ENCODE measurements around the gene GULP1.

Gene GULP1

GRCh38 chr2:188379748-188380147 lies 88.1 kb downstream of the GULP1 start:
- TF ChIP-seq FOXP2 (optimal IDR thresholded peaks at IDR 0.05; ENCODE audit: borderline replicate concordance, extremely low read depth, extremely low read length, insufficient read depth), result no peak
- TF ChIP-seq TAF1 (IDR thresholded peaks at IDR 0.05; ENCODE audit: borderline replicate concordance, insufficient read depth, low read length), result no peak
- TF ChIP-seq POLR2AphosphoS5 (IDR thresholded peaks at IDR 0.05; ENCODE audit: low read depth, low read length), result no peak
- no peak for TF ChIP-seq SIN3A (IDR thresholded peaks at IDR 0.05; ENCODE audit: borderline replicate concordance, insufficient read depth, low read length)
- TF ChIP-seq, protein P1, sequence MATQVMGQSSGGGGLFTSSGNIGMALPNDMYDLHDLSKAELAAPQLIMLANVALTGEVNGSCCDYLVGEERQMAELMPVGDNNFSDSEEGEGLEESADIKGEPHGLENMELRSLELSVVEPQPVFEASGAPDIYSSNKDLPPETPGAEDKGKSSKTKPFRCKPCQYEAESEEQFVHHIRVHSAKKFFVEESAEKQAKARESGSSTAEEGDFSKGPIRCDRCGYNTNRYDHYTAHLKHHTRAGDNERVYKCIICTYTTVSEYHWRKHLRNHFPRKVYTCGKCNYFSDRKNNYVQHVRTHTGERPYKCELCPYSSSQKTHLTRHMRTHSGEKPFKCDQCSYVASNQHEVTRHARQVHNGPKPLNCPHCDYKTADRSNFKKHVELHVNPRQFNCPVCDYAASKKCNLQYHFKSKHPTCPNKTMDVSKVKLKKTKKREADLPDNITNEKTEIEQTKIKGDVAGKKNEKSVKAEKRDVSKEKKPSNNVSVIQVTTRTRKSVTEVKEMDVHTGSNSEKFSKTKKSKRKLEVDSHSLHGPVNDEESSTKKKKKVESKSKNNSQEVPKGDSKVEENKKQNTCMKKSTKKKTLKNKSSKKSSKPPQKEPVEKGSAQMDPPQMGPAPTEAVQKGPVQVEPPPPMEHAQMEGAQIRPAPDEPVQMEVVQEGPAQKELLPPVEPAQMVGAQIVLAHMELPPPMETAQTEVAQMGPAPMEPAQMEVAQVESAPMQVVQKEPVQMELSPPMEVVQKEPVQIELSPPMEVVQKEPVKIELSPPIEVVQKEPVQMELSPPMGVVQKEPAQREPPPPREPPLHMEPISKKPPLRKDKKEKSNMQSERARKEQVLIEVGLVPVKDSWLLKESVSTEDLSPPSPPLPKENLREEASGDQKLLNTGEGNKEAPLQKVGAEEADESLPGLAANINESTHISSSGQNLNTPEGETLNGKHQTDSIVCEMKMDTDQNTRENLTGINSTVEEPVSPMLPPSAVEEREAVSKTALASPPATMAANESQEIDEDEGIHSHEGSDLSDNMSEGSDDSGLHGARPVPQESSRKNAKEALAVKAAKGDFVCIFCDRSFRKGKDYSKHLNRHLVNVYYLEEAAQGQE (IDR thresholded peaks at IDR 0.05; ENCODE audit: insufficient read depth in 1 of 2, low read depth in 2 of 2, low read length in 2 of 2), result no peak

- TF ChIP-seq FOXP2 (optimal IDR thresholded peaks at IDR 0.05; ENCODE audit: borderline replicate concordance, extremely low read depth, extremely low read length, insufficient read depth) (no peak), SIN3A (IDR thresholded peaks at IDR 0.05; ENCODE audit: borderline replicate concordance, insufficient read depth, low read length) (no peak), POLR2AphosphoS5 (IDR thresholded peaks at IDR 0.05; ENCODE audit: low read depth, low read length) (no peak), TAF1 (IDR thresholded peaks at IDR 0.05; ENCODE audit: borderline replicate concordance, insufficient read depth, low read length) (no peak)
- TF ChIP-seq, protein P1 (IDR thresholded peaks at IDR 0.05; ENCODE audit: insufficient read depth in 1 of 2, low read depth in 2 of 2, low read length in 2 of 2), result no peak
Measured at GRCh38 chr2:188380280-188380679, 88.6 kb downstream of the GULP1 start.

GRCh38 chr2:188381614-188382013 lies 89.9 kb downstream of the GULP1 start:
- no peak for TF ChIP-seq SIN3A (IDR thresholded peaks at IDR 0.05; ENCODE audit: borderline replicate concordance, insufficient read depth, low read length)
- TF ChIP-seq, protein P1 (IDR thresholded peaks at IDR 0.05; ENCODE audit: insufficient read depth in 1 of 2, low read depth in 2 of 2, low read length in 2 of 2), result no peak
- no peak for TF ChIP-seq TAF1 (IDR thresholded peaks at IDR 0.05; ENCODE audit: borderline replicate concordance, insufficient read depth, low read length)
- TF ChIP-seq FOXP2 (optimal IDR thresholded peaks at IDR 0.05; ENCODE audit: borderline replicate concordance, extremely low read depth, extremely low read length, insufficient read depth), result no peak
- TF ChIP-seq POLR2AphosphoS5 (IDR thresholded peaks at IDR 0.05; ENCODE audit: low read depth, low read length), result no peak

DNA sequence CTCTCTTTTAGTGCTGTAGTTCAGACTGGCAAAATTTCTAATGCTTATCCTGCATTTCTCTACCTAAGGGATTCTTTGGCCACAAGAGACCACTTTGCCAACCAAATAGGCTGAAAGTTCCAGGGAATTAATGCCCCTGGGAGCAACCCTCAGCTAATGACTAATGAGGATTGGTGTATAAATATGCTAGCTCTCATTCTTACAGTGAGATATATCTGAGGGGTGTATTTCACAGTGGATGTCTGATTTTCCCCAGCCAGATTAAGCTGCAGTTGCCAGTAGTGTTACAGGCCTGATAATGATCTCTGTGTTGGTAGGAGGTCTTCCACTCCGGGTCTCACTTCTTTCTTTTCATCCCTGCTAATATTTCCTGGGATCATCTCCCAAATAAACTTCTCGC lies 90.4 kb downstream of the GULP1 start:
- TF ChIP-seq SIN3A (IDR thresholded peaks at IDR 0.05; ENCODE audit: borderline replicate concordance, insufficient read depth, low read length), result no peak
- no peak for TF ChIP-seq FOXP2 (optimal IDR thresholded peaks at IDR 0.05; ENCODE audit: borderline replicate concordance, extremely low read depth, extremely low read length, insufficient read depth)
- TF ChIP-seq, protein P1 (IDR thresholded peaks at IDR 0.05; ENCODE audit: insufficient read depth in 1 of 2, low read depth in 2 of 2, low read length in 2 of 2), result no peak
- no peak for TF ChIP-seq TAF1 (IDR thresholded peaks at IDR 0.05; ENCODE audit: borderline replicate concordance, insufficient read depth, low read length)
- TF ChIP-seq POLR2AphosphoS5 (IDR thresholded peaks at IDR 0.05; ENCODE audit: low read depth, low read length), result no peak

- TF ChIP-seq FOXP2 (optimal IDR thresholded peaks at IDR 0.05; ENCODE audit: borderline replicate concordance, extremely low read depth, extremely low read length, insufficient read depth), result no peak
- TF ChIP-seq, protein P1 (IDR thresholded peaks at IDR 0.05; ENCODE audit: insufficient read depth in 1 of 2, low read depth in 2 of 2, low read length in 2 of 2), result no peak
- TF ChIP-seq SIN3A (IDR thresholded peaks at IDR 0.05; ENCODE audit: borderline replicate concordance, insufficient read depth, low read length), result no peak
- no peak for TF ChIP-seq POLR2AphosphoS5 (IDR thresholded peaks at IDR 0.05; ENCODE audit: low read depth, low read length)
- no peak for TF ChIP-seq TAF1 (IDR thresholded peaks at IDR 0.05; ENCODE audit: borderline replicate concordance, insufficient read depth, low read length)
Measured at GRCh38 chr2:188383158-188383557, 91.5 kb downstream of the GULP1 start.
